GM04503 (cell line): ENCODE measurements around the gene GALNT2.

Source experiments
- DNase-seq: peaks from one replicate; pipeline ENCODE4 v3.0.0-alpha.2; 2012; ENCODE audit warnings: low read depth

The GALNT2 gene

DNA sequence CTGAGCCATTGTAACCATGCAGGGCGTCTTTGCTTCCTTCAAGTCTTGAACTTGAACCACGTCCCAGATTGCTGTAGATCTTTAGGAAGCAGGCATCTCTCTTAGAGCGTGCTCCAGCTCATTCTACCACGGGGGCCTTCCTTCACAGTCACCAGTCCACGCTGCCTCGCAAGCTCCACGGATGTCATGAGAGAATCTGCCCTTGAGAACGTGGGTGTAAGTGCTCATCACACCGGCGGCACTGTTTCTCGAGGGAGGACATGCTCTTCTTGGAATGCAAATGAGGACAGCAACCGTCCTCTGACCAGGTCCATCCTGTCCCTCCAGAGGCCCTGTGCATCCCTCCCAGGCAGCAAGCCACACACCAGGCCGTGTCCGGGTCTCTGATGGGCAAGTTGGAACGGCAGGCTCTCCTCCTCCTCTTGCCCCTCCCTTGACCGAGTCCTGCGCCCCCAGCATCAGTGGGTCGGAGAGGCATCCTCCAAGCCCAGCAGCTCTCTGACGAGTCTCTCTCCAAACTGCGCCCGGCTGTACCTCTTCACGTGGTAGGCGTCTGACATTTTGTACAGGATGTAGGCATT is 256.0 kb downstream of the GALNT2 start:
- no peak for DNase-seq

DNA sequence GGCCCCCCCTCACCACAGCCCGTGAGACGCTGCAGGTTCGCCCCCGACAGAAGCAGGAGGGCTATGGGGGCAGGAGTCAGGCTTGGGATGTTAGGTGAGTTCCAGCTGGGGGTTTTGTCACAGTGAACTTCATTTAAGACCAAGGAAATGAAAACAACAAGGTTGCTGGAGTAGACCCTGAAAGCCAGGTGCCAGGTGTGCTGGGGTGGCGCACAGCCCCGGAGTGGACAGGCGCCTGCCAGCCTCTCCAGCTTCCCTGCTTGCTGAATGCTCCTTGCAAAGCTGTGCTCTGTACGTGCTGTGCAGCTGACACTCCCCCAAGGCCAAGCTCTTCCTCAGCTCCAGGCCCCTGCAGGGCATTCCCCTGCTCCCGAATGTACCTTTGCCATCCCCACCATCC is 256.6 kb downstream of the GALNT2 start:
- no peak for DNase-seq

DNA sequence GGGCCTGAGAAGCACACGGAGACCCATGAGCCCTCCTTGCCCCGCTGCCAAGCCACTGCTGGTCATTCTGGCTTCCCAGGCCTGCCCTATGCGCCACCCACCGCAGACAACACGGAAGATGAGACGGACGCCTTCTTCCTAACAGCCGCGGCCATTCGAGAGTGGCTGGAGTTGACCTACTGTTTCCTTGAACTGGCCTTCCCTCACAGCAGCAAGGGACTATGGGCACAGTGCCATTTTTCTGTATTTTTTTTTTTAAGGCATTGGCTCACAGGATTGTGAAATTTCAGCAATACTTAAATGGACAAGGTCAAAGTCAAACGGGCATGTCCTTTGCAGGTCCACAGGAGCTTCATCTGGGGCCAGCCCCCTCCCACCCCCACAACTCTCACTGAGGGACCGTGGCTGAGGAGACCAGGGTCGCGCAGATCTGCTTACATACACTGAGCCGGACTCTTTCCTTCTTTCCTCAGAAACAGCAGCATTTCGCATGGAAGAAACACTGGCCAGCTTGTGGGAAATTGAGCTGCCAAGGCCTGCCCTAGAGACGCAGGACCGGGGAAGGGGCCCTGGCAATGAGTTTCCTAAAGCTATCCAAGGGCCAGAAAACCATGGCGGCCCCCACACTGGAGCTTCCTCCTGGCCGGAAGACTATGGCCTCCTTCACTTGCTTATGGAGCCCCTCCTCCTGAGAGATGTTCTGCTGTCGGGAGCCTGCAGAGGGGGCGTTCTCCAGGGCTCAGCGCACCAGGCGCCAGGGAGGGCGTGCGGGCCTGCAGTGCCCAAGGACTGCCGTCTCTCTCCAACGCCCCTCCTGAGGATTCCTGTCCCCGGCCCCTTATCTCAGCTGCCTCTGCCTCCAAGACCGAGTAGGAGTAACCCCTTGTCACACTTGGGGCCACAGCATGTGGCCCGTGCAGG is 260.2 kb downstream of the GALNT2 start:
- DNase-seq = no peak

GRCh38 chr1:230327892-230328284 is 260.9 kb downstream of the GALNT2 start:
- DNase-seq = no peak

- no peak for DNase-seq
These were observed 261.4 kb downstream of the GALNT2 start for GRCh38 chr1:230328342-230329015.

DNA sequence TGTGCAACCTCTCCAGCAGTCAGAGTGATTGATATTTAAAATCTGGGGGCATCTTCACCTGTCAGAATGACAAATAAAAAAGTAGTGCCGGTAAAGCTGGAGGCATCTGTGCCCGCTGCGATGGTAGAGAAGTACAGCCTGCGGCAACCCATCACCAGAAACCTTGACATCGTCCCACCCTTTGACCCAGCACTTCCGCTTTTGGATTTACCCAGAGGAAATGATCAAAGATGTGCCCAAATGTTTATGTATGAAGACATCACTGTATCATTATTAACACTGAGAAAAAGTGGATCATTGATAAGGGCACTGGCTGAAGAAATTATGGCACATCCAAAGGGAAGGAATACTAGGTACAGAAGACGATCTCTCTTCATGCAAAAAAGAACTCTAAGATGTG is 263.1 kb downstream of the GALNT2 start:
- no peak for DNase-seq
